ENCODE data around the gene GASK1B.

The GASK1B gene
- total RNA-seq: 0 to 0.77 (median 0) reads per million in 3 donors

DNA sequence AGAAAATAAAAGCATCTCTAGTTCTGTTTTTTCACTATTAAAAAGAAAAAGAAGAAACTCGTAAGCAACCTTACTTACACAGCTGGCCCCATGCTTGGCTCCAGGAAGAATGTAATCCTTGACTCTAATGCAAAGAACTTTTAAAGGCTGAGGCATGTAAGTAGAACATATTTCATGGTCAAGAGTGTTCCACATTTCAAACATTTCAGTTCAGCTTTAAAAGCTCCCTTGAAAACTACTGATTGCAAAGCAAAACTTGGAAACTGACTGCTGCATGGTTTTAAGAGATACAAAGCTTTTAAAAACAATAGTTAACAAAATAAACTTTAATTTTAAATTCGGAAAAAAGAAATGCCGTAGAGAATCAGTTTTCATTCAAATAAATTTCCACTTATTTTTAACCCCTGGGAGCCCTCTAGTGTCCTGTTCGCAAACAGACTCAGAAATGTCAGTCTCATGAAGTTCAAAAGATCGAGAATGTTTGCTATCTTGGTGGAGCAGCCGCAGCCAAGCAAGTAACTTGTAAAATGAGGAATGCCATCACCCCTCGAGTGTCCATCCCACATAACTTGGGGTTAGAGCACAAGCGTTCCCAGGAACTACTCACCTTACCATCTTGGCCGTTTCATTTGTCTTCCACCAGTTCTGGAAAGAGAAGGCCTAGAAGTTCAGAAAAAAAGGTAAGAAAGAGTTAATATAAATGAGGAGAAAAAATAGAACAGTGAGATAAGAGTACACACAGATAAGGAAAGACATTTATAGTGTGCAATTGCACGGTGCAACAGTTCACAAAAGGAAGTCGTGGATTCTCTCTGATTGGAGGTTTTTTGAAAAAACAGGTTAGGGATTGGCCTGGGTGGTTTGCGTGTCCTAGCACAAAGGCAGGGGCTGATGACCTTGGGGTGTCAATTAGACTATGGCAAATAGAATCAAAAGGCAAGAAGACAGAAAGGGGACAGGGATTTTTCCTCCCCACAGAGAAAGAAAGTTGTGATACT is at the start of gene GASK1B:
Gene GASK1B, minus strand, starts transcription at position 765 of the 998 bp plus-strand sequence. CDS start 1,650 bp downstream, outside the sequence.
- Histone ChIP-seq H3K4me1 (ENCODE audit: control insufficient read depth, insufficient read depth, low read length, poor library complexity, severe bottlenecking) (no peaks in the 10 kb centered on the region), H3K9me3 (ENCODE audit: control insufficient read depth, low read length) (no peaks in the 10 kb centered on the region), H3K27ac (ENCODE audit: insufficient read depth, low read length, poor library complexity, severe bottlenecking) (no peak within 1 kb of the TSS), H3K4me3 (ENCODE audit: insufficient read depth, low read depth, low read length, poor library complexity, severe bottlenecking) (no peak within 1 kb of the TSS), H3K27me3 (replicated peaks; ENCODE audit: control insufficient read depth, insufficient read depth, low read length, poor library complexity, severe bottlenecking) (peaks cover 2% of the 10 kb centered on the region), H3K36me3 (ENCODE audit: control insufficient read depth, insufficient read depth, low read length) (no peaks in the 10 kb centered on the region)
- no peak for DNase-seq

DNA sequence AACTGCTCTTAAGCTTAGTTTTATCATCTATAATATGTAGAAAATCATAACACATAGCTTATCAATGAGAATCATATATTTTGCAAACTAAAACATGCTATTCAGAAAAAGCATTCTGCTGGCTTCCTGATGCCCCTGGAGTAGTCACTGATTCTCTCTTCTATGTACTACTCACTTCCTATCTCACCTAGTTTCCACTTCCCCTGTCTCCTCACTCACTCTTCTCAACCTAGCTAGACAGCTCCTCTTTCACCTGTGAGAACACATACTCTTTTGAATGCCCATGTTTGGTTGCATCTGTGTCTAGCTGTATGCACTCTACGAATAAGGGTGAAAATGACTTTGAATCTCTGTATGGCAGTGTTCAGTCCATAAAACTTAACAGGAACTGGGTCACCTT is 46.8 kb upstream of the GASK1B start:
- Histone ChIP-seq H3K9me3 (ENCODE audit: control insufficient read depth, low read length) (no peaks in the 10 kb centered on the region), H3K4me1 (ENCODE audit: control insufficient read depth, insufficient read depth, low read length, poor library complexity, severe bottlenecking) (no peaks in the 10 kb centered on the region), H3K36me3 (ENCODE audit: control insufficient read depth, insufficient read depth, low read length) (no peaks in the 10 kb centered on the region), H3K27me3 (replicated peaks; ENCODE audit: control insufficient read depth, insufficient read depth, low read length, poor library complexity, severe bottlenecking) (no peaks in the 10 kb centered on the region), H3K27ac (ENCODE audit: insufficient read depth, low read length, poor library complexity, severe bottlenecking) (no peak overlapping the region), H3K4me3 (ENCODE audit: insufficient read depth, low read depth, low read length, poor library complexity, severe bottlenecking) (no peak overlapping the region)
- no peak for DNase-seq

DNA sequence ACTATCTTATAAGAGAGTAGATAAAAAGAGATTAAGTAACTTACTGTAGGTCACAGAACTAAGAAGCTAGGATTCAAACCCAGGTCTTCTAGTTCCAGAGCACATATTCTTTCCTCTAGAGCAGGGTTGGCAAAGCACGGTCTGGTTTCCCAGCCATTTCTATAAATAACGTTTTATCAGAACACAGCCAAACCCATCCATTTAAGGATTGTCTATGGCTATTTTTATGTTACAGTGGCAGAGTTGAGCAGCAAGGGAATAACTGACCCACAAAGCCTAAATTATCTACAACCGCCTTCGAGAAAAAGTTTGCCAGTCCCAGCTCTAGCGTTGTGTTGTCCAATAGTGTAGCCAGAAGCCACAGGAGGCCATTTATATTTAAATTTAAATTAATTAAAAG is 44.9 kb upstream of the GASK1B start:
- Histone ChIP-seq H3K27ac (ENCODE audit: insufficient read depth, low read length, poor library complexity, severe bottlenecking) (no peak overlapping the region), H3K4me3 (ENCODE audit: insufficient read depth, low read depth, low read length, poor library complexity, severe bottlenecking) (no peak overlapping the region), H3K4me1 (ENCODE audit: control insufficient read depth, insufficient read depth, low read length, poor library complexity, severe bottlenecking) (no peaks in the 10 kb centered on the region), H3K27me3 (replicated peaks; ENCODE audit: control insufficient read depth, insufficient read depth, low read length, poor library complexity, severe bottlenecking) (no peaks in the 10 kb centered on the region), H3K9me3 (ENCODE audit: control insufficient read depth, low read length) (no peaks in the 10 kb centered on the region), H3K36me3 (ENCODE audit: control insufficient read depth, insufficient read depth, low read length) (no peaks in the 10 kb centered on the region)
- DNase-seq: no peak

DNA sequence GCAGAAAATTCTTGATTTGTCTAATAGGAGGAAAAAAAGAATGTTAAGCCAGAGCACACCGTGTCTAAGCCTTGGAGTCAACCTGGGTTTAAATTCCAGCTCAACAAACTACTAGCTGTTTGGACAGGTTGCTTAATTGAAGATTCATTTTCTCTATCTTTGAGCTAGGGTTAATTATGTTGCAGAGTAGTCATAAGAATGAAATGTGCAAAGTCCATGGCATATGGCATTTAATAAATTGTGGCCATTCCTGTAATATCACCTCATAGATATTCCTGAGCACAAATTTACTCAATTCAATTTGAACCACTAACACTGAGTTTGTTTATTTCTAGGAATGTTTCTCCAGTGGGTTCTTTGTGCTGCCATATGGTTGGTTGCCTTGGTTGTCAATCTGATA is 42.0 kb upstream of the GASK1B start:
- Histone ChIP-seq H3K27ac (ENCODE audit: insufficient read depth, low read length, poor library complexity, severe bottlenecking) (no peak overlapping the region), H3K9me3 (ENCODE audit: control insufficient read depth, low read length) (no peaks in the 10 kb centered on the region), H3K4me1 (ENCODE audit: control insufficient read depth, insufficient read depth, low read length, poor library complexity, severe bottlenecking) (no peaks in the 10 kb centered on the region), H3K36me3 (ENCODE audit: control insufficient read depth, insufficient read depth, low read length) (no peaks in the 10 kb centered on the region), H3K27me3 (replicated peaks; ENCODE audit: control insufficient read depth, insufficient read depth, low read length, poor library complexity, severe bottlenecking) (no peaks in the 10 kb centered on the region), H3K4me3 (ENCODE audit: insufficient read depth, low read depth, low read length, poor library complexity, severe bottlenecking) (no peak overlapping the region)
- no peak for DNase-seq

DNA sequence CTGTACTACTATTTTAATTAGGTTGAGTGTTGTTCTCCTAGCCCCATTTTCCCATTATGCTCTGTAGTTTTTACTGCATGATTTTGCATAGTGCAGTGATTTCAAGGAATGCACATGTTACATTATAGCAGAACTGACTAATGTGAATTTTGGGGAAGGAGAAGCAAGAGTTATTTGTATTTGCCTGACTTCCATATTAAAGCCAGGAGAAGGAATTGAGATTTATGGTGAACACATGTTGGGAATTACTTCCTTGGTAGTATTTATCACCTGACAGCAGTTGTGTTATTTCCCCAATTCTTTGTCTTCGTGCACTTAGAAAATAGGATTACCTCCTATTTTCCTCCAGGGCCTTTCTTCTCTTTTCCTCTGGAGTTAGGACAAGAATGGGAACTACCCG is 40.6 kb upstream of the GASK1B start:
- no peaks in the 10 kb centered on the region for H3K9me3 ChIP-seq (ENCODE audit: control insufficient read depth, low read length)
- H3K4me3 ChIP-seq (ENCODE audit: insufficient read depth, low read depth, low read length, poor library complexity, severe bottlenecking): no peak overlapping the region
- no peak for DNase-seq
- no peaks in the 10 kb centered on the region for H3K4me1 ChIP-seq (ENCODE audit: control insufficient read depth, insufficient read depth, low read length, poor library complexity, severe bottlenecking)
- no peaks in the 10 kb centered on the region for H3K36me3 ChIP-seq (ENCODE audit: control insufficient read depth, insufficient read depth, low read length)
- no peaks in the 10 kb centered on the region for H3K27me3 ChIP-seq (replicated peaks; ENCODE audit: control insufficient read depth, insufficient read depth, low read length, poor library complexity, severe bottlenecking)
- H3K27ac ChIP-seq (ENCODE audit: insufficient read depth, low read length, poor library complexity, severe bottlenecking): no peak overlapping the region

DNA sequence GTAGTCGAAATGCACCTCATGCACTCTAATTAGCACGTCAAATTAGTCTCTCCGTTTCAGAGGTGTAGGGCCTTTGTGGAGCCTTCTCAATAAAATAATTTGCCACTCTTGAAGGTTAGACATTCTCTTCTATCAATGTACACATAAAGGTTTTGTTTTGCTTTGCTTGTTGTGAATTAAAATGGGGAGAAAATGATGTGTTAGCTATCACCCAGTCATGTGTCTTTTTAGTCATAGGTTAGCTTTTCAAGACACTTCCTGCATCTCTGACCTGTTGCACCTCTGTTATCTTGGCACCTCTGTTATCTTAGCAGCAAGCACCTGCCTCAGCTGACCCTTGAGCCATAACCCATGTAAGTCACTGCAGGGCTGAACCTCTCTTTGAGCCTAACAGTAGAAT is 38.4 kb upstream of the GASK1B start:
- no peak overlapping the region for H3K4me3 ChIP-seq (ENCODE audit: insufficient read depth, low read depth, low read length, poor library complexity, severe bottlenecking)
- H3K36me3 ChIP-seq (ENCODE audit: control insufficient read depth, insufficient read depth, low read length): no peaks in the 10 kb centered on the region
- H3K27ac ChIP-seq (ENCODE audit: insufficient read depth, low read length, poor library complexity, severe bottlenecking): no peak overlapping the region
- no peaks in the 10 kb centered on the region for H3K4me1 ChIP-seq (ENCODE audit: control insufficient read depth, insufficient read depth, low read length, poor library complexity, severe bottlenecking)
- no peak for DNase-seq
- no peaks in the 10 kb centered on the region for H3K9me3 ChIP-seq (ENCODE audit: control insufficient read depth, low read length)
- H3K27me3 ChIP-seq (replicated peaks; ENCODE audit: control insufficient read depth, insufficient read depth, low read length, poor library complexity, severe bottlenecking): no peaks in the 10 kb centered on the region

DNA sequence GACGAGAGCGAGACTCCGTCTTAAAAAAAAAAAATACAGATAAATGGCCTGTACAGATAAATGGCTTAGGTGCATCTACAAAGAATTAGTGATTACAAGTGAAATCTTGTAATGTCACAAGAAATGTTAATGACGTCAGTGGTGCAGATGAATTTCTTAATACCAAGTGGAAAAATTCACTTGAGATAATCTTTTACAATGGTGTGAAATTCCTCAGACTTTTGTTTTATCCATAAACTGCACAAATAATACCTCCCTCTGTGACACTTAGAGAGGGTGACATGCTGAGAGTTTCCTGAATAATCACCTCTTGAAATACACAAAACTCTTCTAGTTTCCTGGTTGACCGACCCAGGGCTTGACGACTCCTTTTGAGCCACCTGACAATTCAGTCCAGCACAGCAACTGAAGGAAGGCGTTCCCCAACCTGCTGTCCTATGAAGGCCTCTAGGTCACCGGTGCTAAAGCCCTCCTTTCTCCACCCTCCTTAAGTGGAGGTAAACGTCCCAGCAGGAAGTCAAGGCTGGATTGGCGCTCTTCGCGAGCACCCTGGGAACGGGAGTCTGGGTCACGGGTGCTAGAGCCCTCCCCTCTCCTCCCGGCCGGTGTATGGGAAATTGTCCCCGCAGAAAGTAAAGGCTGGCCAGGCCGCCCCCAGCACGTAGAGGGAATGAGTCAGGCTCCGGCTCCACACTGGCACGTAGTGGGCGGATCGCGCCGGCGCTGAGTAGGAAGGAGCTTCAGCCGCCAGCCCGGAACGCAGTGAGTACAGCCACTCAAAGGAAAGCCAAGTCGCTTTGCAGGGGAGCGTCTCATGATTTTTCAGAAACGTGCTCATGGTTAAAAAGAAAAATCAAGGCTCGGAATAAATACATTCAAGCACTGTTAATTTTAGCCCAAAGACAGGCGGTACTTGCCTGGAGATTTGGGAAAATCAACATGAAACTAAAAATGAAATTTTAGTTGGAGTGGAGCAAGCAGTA is 37.3 kb upstream of the GASK1B start, which contains the start of gene TMEM144:
Gene TMEM144, plus strand, starts transcription at position 662 of the 983 bp plus-strand sequence. CDS start 2,182 bp downstream, outside the sequence.
- no peak within 1 kb of the TSS for H3K27ac ChIP-seq (ENCODE audit: insufficient read depth, low read length, poor library complexity, severe bottlenecking)
- peak within 1 kb of the TSS; percentile 39 for H3K4me3 ChIP-seq (ENCODE audit: insufficient read depth, low read depth, low read length, poor library complexity, severe bottlenecking)
- H3K27me3 ChIP-seq (replicated peaks; ENCODE audit: control insufficient read depth, insufficient read depth, low read length, poor library complexity, severe bottlenecking): no peaks in the 10 kb centered on the region
- H3K9me3 ChIP-seq (ENCODE audit: control insufficient read depth, low read length): no peaks in the 10 kb centered on the region
- DNase-seq: no peak
- no peaks in the 10 kb centered on the region for H3K36me3 ChIP-seq (ENCODE audit: control insufficient read depth, insufficient read depth, low read length)
- H3K4me1 ChIP-seq (ENCODE audit: control insufficient read depth, insufficient read depth, low read length, poor library complexity, severe bottlenecking): no peaks in the 10 kb centered on the region

DNA sequence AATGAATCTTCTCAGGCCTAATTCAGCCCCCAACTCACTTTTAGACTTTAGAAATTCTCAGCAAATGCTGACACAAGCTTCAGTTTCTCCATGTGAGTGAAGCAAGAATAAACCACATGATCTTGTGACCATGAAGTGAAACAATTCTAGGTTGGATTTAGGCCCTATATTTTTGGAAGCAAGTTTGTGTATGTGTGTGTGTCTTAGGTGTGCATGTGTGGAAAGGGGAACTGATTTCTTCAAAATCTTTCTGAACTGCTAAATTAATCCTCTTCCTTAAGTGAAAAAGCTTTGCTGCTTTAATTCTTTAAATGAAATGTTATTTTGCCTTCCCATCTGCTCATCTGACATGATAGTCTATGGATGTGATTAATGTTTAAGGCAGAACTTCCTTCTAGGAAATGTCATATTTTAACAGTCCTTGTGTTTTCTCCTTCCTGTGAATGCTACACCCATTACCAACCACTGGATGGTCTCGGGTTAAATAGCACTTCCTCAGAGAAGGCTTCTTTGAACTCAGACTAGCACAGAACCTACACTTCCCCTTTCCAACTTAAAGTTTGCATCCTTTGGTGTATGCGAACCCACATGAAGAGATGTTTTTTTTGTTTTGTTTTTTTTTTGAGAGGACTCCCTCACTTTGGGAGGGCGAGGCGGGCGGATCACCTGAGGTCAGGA is 36.3 kb upstream of the GASK1B start:
- Histone ChIP-seq H3K27me3 (replicated peaks; ENCODE audit: control insufficient read depth, insufficient read depth, low read length, poor library complexity, severe bottlenecking) (no peaks in the 10 kb centered on the region), H3K4me3 (ENCODE audit: insufficient read depth, low read depth, low read length, poor library complexity, severe bottlenecking) (no peak overlapping the region), H3K4me1 (ENCODE audit: control insufficient read depth, insufficient read depth, low read length, poor library complexity, severe bottlenecking) (no peaks in the 10 kb centered on the region), H3K9me3 (ENCODE audit: control insufficient read depth, low read length) (no peaks in the 10 kb centered on the region), H3K36me3 (ENCODE audit: control insufficient read depth, insufficient read depth, low read length) (no peaks in the 10 kb centered on the region), H3K27ac (ENCODE audit: insufficient read depth, low read length, poor library complexity, severe bottlenecking) (no peak overlapping the region)
- no peak for DNase-seq

DNA sequence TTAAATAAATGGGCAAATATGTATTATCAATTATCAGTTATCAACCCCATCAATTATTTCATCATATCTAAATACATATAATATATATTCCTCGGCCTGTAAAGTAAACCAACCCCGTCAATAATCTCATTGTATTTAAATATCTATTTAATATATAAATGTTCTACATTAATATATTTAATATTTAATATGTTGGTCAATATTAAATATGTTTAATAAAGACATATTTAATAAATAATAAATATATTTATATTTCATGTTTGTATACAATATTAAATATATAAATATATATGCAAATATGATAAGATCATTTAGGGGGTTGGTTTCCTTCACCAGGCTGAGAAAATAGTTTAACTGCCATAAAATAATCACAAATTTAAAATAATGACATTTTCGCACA is 31.1 kb upstream of the GASK1B start:
- H3K27me3 ChIP-seq (replicated peaks; ENCODE audit: control insufficient read depth, insufficient read depth, low read length, poor library complexity, severe bottlenecking): no peaks in the 10 kb centered on the region
- no peak overlapping the region for H3K27ac ChIP-seq (ENCODE audit: insufficient read depth, low read length, poor library complexity, severe bottlenecking)
- no peak overlapping the region for H3K4me3 ChIP-seq (ENCODE audit: insufficient read depth, low read depth, low read length, poor library complexity, severe bottlenecking)
- no peak for DNase-seq
- H3K4me1 ChIP-seq (ENCODE audit: control insufficient read depth, insufficient read depth, low read length, poor library complexity, severe bottlenecking): no peaks in the 10 kb centered on the region
- H3K36me3 ChIP-seq (ENCODE audit: control insufficient read depth, insufficient read depth, low read length): no peaks in the 10 kb centered on the region
- H3K9me3 ChIP-seq (ENCODE audit: control insufficient read depth, low read length): no peaks in the 10 kb centered on the region

Measured in effector memory CD4-positive, alpha-beta T cell (primary cell).